ENCODE measurements around the gene FAM89A.

Gene FAM89A

GRCh38 chr1:231040019-231040799 lies at the start of gene FAM89A:
Gene FAM89A, minus strand, starts transcription at chr1:231040254. Its CDS starts 43 bp downstream, at chr1:231040211.
- H3K27me3 Mint-ChIP-seq: peaks cover 10 to 24% of the 10 kb centered on the region in 2 donors
- H3K4me3 Mint-ChIP-seq: peak within 1 kb of the TSS; percentile 85 to 86
- DNase-seq (peak; percentile 25), ATAC-seq (replicated peaks) (peak; percentile 74 to 84)
- H3K4me1 Mint-ChIP-seq: peaks cover 13 to 28% of the 10 kb centered on the region in 2 donors
- H3K27ac Mint-ChIP-seq: peak within 1 kb of the TSS; percentile 14
- peaks cover 1 to 6% of the 10 kb centered on the region in 2 donors for H3K36me3 Mint-ChIP-seq
- H3K9me3 Mint-ChIP-seq: peaks cover 5 to 7% of the 10 kb centered on the region in 2 donors

GRCh38 chr1:231084353-231084752 lies 44.3 kb upstream of the FAM89A start:
- DNase-seq (no peak), ATAC-seq (replicated peaks) (no peak)
- H3K4me1 Mint-ChIP-seq: no peaks in the 10 kb centered on the region
- H3K4me3 Mint-ChIP-seq: no peak overlapping the region
- peaks cover 21 to 34% of the 10 kb centered on the region in 2 donors for H3K27me3 Mint-ChIP-seq
- H3K27ac Mint-ChIP-seq: no peak overlapping the region
- H3K36me3 Mint-ChIP-seq: no peaks in the 10 kb centered on the region
- H3K9me3 Mint-ChIP-seq: peaks cover 2 to 3% of the 10 kb centered on the region in 2 donors

DNA sequence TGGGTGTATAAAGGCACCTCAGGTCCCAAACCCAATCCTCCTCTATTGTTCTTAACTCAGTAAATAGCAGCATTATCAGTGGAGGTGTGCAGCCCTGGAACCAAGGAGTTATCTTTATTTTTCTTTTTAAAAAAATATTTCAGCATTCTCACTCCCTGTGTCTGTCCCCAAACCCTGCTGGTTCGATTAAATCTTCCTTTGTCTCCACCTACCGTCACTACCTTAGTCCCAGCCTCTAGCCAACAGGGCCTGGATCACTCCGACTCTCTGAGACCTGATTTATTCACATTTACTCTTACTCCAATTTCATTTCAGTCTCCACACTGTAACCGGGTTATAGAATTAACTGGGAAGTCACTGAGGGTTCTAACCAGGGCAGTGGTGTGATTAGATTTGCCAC lies 39.1 kb upstream of the FAM89A start:
- no peaks in the 10 kb centered on the region for H3K4me1 Mint-ChIP-seq
- H3K27ac Mint-ChIP-seq: no peak overlapping the region
- H3K27me3 Mint-ChIP-seq: peaks cover 24 to 30% of the 10 kb centered on the region in 2 donors
- DNase-seq: no peak
- H3K9me3 Mint-ChIP-seq: no peaks in the 10 kb centered on the region
- H3K4me3 Mint-ChIP-seq: no peak overlapping the region
- ATAC-seq (replicated peaks): no peak
- no peaks in the 10 kb centered on the region for H3K36me3 Mint-ChIP-seq

- H3K27ac Mint-ChIP-seq: no peak overlapping the region
- ATAC-seq (replicated peaks) (no peak), DNase-seq (no peak)
- no peaks in the 10 kb centered on the region for H3K9me3 Mint-ChIP-seq
- H3K4me1 Mint-ChIP-seq: no peaks in the 10 kb centered on the region
- no peak overlapping the region for H3K4me3 Mint-ChIP-seq
- peaks cover 24 to 30% of the 10 kb centered on the region in 2 donors for H3K27me3 Mint-ChIP-seq
- no peaks in the 10 kb centered on the region for H3K36me3 Mint-ChIP-seq
Measured at GRCh38 chr1:231078250-231078649, 38.2 kb upstream of the FAM89A start.

GRCh38 chr1:231076802-231077201 lies 36.7 kb upstream of the FAM89A start:
- Mint-ChIP-seq H3K27me3 (peaks cover 24 to 30% of the 10 kb centered on the region in 2 donors), H3K9me3 (no peaks in the 10 kb centered on the region), H3K4me1 (no peaks in the 10 kb centered on the region), H3K27ac (no peak overlapping the region), H3K4me3 (no peak overlapping the region), H3K36me3 (no peaks in the 10 kb centered on the region)
- no peak for DNase-seq
- no peak for ATAC-seq (replicated peaks)

DNA sequence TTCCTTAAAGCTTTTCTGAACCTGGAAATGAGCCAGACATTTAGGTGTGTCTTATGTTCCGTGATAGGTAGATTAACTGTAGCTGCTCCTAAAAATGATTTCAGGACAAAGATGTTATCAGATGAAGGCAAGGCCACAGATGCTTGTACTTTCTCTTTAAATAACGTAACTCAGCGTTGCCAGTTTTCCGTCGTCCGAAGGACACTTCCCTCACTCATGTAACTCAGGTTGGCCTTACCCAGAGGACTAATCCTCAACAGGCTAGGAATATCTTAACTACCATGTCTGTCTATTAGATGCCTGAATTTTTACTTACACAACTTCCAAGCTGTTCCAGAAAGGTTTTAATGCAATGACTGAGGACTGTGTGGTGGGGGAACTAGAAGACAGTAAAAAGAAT lies 35.4 kb upstream of the FAM89A start:
- Mint-ChIP-seq H3K36me3 (no peaks in the 10 kb centered on the region), H3K4me3 (no peak overlapping the region), H3K4me1 (no peaks in the 10 kb centered on the region), H3K27ac (no peak overlapping the region), H3K9me3 (no peaks in the 10 kb centered on the region), H3K27me3 (peaks cover 16 to 23% of the 10 kb centered on the region in 2 donors)
- DNase-seq (no peak), ATAC-seq (replicated peaks) (no peak)

DNA sequence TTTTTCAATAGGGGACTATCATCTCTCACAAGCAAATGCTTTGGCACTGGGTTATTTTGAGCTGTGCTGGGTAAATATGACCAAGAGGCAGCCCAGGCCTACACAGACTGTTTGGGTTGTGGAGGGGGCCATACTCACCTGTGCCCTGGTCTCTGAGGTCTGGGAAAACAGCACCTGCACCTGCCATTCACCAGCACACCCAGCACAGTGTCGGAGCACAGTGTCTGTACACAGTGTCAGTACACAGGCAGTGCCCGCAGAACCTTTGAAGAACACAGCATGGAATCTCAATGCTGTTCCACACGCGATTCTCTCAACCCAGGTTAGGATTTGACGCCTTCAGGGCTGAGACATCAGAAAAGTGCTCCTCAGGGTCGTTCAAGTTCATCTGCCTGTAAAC lies 35.0 kb upstream of the FAM89A start:
- Mint-ChIP-seq H3K27me3 (peaks cover 16 to 18% of the 10 kb centered on the region in 2 donors), H3K4me1 (no peaks in the 10 kb centered on the region), H3K27ac (no peak overlapping the region), H3K4me3 (no peak overlapping the region), H3K36me3 (no peaks in the 10 kb centered on the region), H3K9me3 (no peaks in the 10 kb centered on the region)
- DNase-seq (no peak), ATAC-seq (replicated peaks) (no peak)

DNA sequence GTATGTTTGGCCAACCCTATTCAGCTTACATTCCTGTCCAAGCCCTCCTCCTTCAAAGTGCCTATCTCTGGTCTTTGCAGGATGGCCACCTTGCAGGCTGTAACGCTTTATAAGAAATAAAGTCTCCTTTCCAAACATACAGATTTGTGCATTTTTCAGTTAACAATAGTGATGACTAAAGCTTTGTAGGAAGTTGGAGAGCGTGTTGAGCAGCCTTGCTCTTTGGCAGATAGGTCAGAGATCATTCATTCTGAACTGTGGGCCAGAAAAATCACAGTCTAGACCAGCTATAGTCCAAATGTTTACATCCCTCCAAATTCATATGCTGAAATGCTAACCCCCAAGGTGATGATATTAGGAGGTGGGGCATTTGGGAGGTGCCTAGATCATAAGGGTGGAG lies 34.0 kb upstream of the FAM89A start:
- Mint-ChIP-seq H3K36me3 (no peaks in the 10 kb centered on the region), H3K9me3 (peaks cover 0 to 1% of the 10 kb centered on the region in 2 donors), H3K27ac (no peak overlapping the region), H3K4me1 (no peaks in the 10 kb centered on the region), H3K27me3 (peaks cover 7 to 12% of the 10 kb centered on the region in 2 donors), H3K4me3 (no peak overlapping the region)
- no peak for DNase-seq
- no peak for ATAC-seq (replicated peaks)

GRCh38 chr1:231073331-231073730 lies 33.3 kb upstream of the FAM89A start:
- peaks cover 0 to 1% of the 10 kb centered on the region in 2 donors for H3K9me3 Mint-ChIP-seq
- H3K27ac Mint-ChIP-seq: no peak overlapping the region
- peaks cover 4 to 8% of the 10 kb centered on the region in 2 donors for H3K27me3 Mint-ChIP-seq
- ATAC-seq (replicated peaks) (no peak), DNase-seq (no peak)
- no peak overlapping the region for H3K4me3 Mint-ChIP-seq
- no peaks in the 10 kb centered on the region for H3K36me3 Mint-ChIP-seq
- H3K4me1 Mint-ChIP-seq: no peaks in the 10 kb centered on the region

- no peak for ATAC-seq (replicated peaks)
- Mint-ChIP-seq H3K4me3 (no peak overlapping the region), H3K9me3 (peaks cover 0 to 1% of the 10 kb centered on the region in 2 donors), H3K36me3 (no peaks in the 10 kb centered on the region), H3K27ac (no peak overlapping the region), H3K27me3 (peaks cover 8% of the 10 kb centered on the region in 2 donors), H3K4me1 (no peaks in the 10 kb centered on the region)
- no peak for DNase-seq
Measured at GRCh38 chr1:231072502-231073094, 32.5 kb upstream of the FAM89A start.

GRCh38 chr1:231072041-231072440 lies 32.0 kb upstream of the FAM89A start:
- no peak for DNase-seq
- H3K27me3 Mint-ChIP-seq: peaks cover 7 to 8% of the 10 kb centered on the region in 2 donors
- H3K27ac Mint-ChIP-seq: no peak overlapping the region
- no peak overlapping the region for H3K4me3 Mint-ChIP-seq
- H3K9me3 Mint-ChIP-seq: peaks cover 0 to 1% of the 10 kb centered on the region in 2 donors
- H3K4me1 Mint-ChIP-seq: no peaks in the 10 kb centered on the region
- no peaks in the 10 kb centered on the region for H3K36me3 Mint-ChIP-seq
- no peak for ATAC-seq (replicated peaks)

DNA sequence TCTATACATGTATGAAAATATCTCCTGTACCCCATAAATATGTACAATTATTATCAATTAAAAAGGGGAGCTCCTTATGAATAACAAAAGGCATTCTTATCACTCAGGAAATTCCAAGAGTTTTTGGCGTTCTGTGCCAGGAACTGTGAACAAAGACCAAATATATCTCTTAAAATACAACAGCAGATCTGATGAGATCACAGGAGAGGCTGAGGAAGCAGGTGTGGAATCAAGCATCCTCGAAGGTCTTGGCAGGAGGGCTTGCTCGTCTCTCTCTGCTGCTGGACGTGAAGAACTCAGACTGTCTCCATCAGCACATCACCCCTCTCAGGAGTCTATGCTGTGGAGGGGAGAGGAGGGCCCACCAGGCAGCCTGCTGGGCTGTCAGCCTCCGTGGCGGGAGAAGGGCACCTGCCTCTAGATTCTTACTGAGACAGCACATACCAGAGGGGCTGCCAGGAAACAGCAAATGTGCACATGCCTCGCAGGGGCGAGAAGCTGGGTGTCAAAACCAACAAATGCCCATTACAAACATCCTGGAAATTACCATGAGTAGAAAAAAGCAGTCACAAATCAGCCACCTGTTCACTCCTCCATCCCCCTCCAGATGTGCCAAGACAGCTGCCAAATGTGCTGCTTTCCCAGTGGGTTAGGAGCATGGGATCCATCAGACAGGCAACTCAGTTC lies 30.8 kb upstream of the FAM89A start:
- Mint-ChIP-seq H3K27ac (no peak overlapping the region), H3K4me1 (no peaks in the 10 kb centered on the region), H3K4me3 (no peak overlapping the region), H3K9me3 (peaks cover 0 to 5% of the 10 kb centered on the region in 2 donors), H3K27me3 (peaks cover 4 to 12% of the 10 kb centered on the region in 2 donors), H3K36me3 (peaks cover 1 to 3% of the 10 kb centered on the region in 2 donors)
- no peak for ATAC-seq (replicated peaks)
- DNase-seq: no peak

DNA sequence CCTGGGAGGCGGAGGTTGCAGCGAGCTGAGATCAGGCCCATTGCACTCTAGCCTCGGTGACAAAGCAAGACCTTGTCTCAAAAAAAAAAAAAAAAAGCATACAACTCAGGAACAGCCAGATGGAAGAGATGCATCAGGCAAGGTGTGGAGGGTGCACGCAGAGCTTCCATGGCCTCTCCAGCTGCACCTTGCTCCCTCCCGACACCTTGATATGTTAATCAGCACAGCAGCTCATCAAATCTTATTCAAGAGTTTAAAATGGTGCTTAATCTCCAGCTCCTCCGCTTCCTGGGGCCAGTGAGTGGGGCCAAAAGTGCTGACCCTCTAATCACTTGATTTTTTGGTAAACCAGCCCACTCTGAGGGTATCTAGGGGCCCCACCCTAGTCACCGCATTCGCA lies 29.3 kb upstream of the FAM89A start:
- H3K27me3 Mint-ChIP-seq: peaks cover 12 to 18% of the 10 kb centered on the region in 2 donors
- H3K27ac Mint-ChIP-seq: no peak overlapping the region
- no peak overlapping the region for H3K4me3 Mint-ChIP-seq
- H3K4me1 Mint-ChIP-seq: no peaks in the 10 kb centered on the region
- ATAC-seq (replicated peaks) (no peak), DNase-seq (no peak)
- peaks cover 0 to 5% of the 10 kb centered on the region in 2 donors for H3K9me3 Mint-ChIP-seq
- peaks cover 1 to 3% of the 10 kb centered on the region in 2 donors for H3K36me3 Mint-ChIP-seq

DNA sequence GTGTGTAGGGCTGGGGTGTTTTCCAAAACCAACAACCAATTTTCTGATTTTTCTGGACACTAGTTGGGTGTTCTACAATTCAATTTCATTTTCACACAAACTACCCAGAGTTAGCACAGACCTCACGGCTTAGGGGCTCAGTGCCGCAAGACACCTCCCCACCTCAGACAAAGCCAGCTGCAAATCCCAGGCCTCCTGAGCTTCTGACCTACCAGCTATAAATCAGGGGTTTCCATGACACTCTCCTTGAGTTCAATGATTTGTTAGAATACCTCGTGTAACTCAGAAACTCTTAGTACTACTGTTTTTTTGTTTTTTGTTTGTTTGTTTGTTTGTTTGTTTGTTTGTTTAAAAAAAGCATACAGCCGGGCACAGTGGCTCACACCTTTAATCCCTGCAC lies 28.7 kb upstream of the FAM89A start:
- Mint-ChIP-seq H3K4me3 (no peak overlapping the region), H3K36me3 (peaks cover 1 to 3% of the 10 kb centered on the region in 2 donors), H3K4me1 (no peaks in the 10 kb centered on the region), H3K9me3 (peaks cover 0 to 5% of the 10 kb centered on the region in 2 donors), H3K27ac (no peak overlapping the region), H3K27me3 (peaks cover 16 to 24% of the 10 kb centered on the region in 2 donors)
- ATAC-seq (replicated peaks) (no peak), DNase-seq (no peak)

Data from stimulated activated naive B cell treated with anti-CD40 and anti-IgM and Interleukin-4, amounts not matched to agents 10 μg/mL and 1 μg/mL and 100 μg/mL, for 72 hours (primary cell).